Panc1 (cell line): Measurements from ENCODE around the gene CISD2.
A peak's percentile ranks its signal among the peaks of the same experiment; 100 is the strongest.

Experiments
- CTCF ChIP-seq: fragments of 450-650 bp; IDR thresholded peaks from 2 replicates; pipeline ENCODE4 v1.5.1; 2017; ENCODE audit warnings: mild to moderate bottlenecking
- POLR2AphosphoS5 ChIP-seq: IDR thresholded peaks from 2 replicates; pipeline ENCODE4 v1.6.1; 2012; ENCODE audit warnings: mild to moderate bottlenecking, low read depth, low read length, moderate library complexity
- REST ChIP-seq, 2 experiments: IDR thresholded peaks; 2 replicates each; pipeline ENCODE4 v1.6.1; 2011 to 2012; ENCODE audit warnings: low read depth in 2 of 2, control low read depth in 1 of 2, low read length in 1 of 2, mild to moderate bottlenecking in 1 of 2, moderate library complexity in 1 of 2; ENCODE audit not compliant: insufficient read depth in 1 of 2
- SIN3A ChIP-seq: IDR thresholded peaks from 2 replicates; pipeline ENCODE4 v1.6.1; 2012; ENCODE audit warnings: low read depth, mild to moderate bottlenecking, low read length, moderate library complexity, borderline replicate concordance; ENCODE audit not compliant: insufficient read depth
- TCF7L2 ChIP-seq: IDR thresholded peaks from 2 replicates; pipeline ENCODE4 v1.6.1; 2011; ENCODE audit warnings: mild to moderate bottlenecking, low read depth, low read length, inconsistent platforms

- TF ChIP-seq SIN3A (no peak), CTCF (no peak), POLR2AphosphoS5 (peak; percentile 60; the same call in 1 of the 2 replicates), TCF7L2 (no peak), REST (IDR thresholded peaks at IDR 0.05; ENCODE audit: insufficient read depth in 1 of 2, low read depth in 2 of 2, low read length in 1 of 2) (peak in 1 of 2 experiments; percentile 37; a peak in 1 of 4 replicates)
Measured at GRCh38 chr4:102827674-102828496, 40.9 kb upstream of the CISD2 start.
